Endodermal cell (in vitro differentiated cells): Measurements from ENCODE around the gene CFAP206. TPM values are rescaled to one million over a fixed set of nuclear protein-coding genes. Genes with fewer than 3 reads are reported as not detected.

Source experiments
- DNase-seq: peaks from one replicate; pipeline ENCODE4 v3.0.0-alpha.2; 2017
- H3K27ac ChIP-seq: 2 replicates; pipeline ENCODE4 v1.5.1; 2013; ENCODE audit warnings: mild to moderate bottlenecking, low read depth, low read length, moderate library complexity
- H3K27me3 ChIP-seq: 2 replicates; pipeline ENCODE4 v1.6.1; 2013; ENCODE audit warnings: mild to moderate bottlenecking, low read length, moderate library complexity; ENCODE audit not compliant: insufficient read depth, control insufficient read depth, poor library complexity, severe bottlenecking
- H3K36me3 ChIP-seq: 2 replicates; pipeline ENCODE4 v1.7.0; 2013; ENCODE audit warnings: mild to moderate bottlenecking, low read length, moderate library complexity; ENCODE audit not compliant: control insufficient read depth, insufficient read depth
- H3K4me1 ChIP-seq: one replicate; pipeline ENCODE4 v1.7.0; 2013; ENCODE audit warnings: low read length; ENCODE audit not compliant: control insufficient read depth, insufficient read depth
- H3K4me3 ChIP-seq: 2 replicates; pipeline ENCODE4 v1.5.1; 2013; ENCODE audit warnings: mild to moderate bottlenecking, low read length, moderate library complexity
- H3K9ac ChIP-seq: 2 replicates; pipeline ENCODE4 v1.6.1; 2013; ENCODE audit warnings: mild to moderate bottlenecking, low read length, moderate library complexity; ENCODE audit not compliant: poor library complexity, severe bottlenecking; ENCODE audit errors: extremely low read depth
- H3K9me3 ChIP-seq: 2 replicates; pipeline ENCODE4 v1.6.1; 2013; ENCODE audit warnings: mild to moderate bottlenecking, low read length, moderate library complexity; ENCODE audit not compliant: control insufficient read depth
- H3K27ac Mint-ChIP-seq: 2 replicates; pipeline ENCODE4 v1.8.0; 2020; ENCODE audit warnings: mixed read lengths
- H3K27me3 Mint-ChIP-seq: 2 replicates; pipeline ENCODE4 v1.8.0; 2021; ENCODE audit warnings: mild to moderate bottlenecking, mixed read lengths; ENCODE audit not compliant: insufficient read depth
- H3K36me3 Mint-ChIP-seq: 2 replicates; pipeline ENCODE4 v1.8.0; 2020; ENCODE audit warnings: low read depth, mixed read lengths
- H3K4me1 Mint-ChIP-seq: 2 replicates; pipeline ENCODE4 v1.8.0; 2020; ENCODE audit warnings: mixed read lengths
- H3K4me3 Mint-ChIP-seq: 2 replicates; pipeline ENCODE4 v1.8.0; 2020; ENCODE audit warnings: mild to moderate bottlenecking, moderate library complexity, mixed read lengths
- H3K9me3 Mint-ChIP-seq: 2 replicates; pipeline ENCODE4 v1.8.0; 2020; ENCODE audit warnings: mild to moderate bottlenecking, mixed read lengths
- CTCF ChIP-seq: fragments of 200-600 bp; sonication (generic); conservative IDR thresholded peaks from 2 replicates; pipeline ENCODE4 v1.5.0; 2021; ENCODE audit warnings: antibody characterized with exemption, mild to moderate bottlenecking
- WGBS, 2 experiments: methylation state at CpG; one replicate each; pipeline versions ENCODE4 v1.1.5 to v1.1.7; 2013; ENCODE audit warnings: missing lambda C conversion rate in 2 of 2, mixed read lengths in 1 of 2; ENCODE audit not compliant: insufficient coverage in 1 of 2, insufficient read length in 1 of 2; 5-methylcytosine and 5-hydroxymethylcytosine counted together
- total RNA-seq, 2 donors: library from RNA; stranded (reverse); fragmentation: NEBNext Ultra II Directional in 1 of 2; extraction: Animal tissue kit (Norgen Biotek cat#: 25700) in 1 of 2; gene quantifications; 2 replicates in 1 of 2; 3 replicates in 1 of 2; pipeline ENCODE4 v1.2.1, GENCODE V29; 2021

The CFAP206 gene
- total RNA-seq, 2 donors from 2014 or later, result 0.22 to 0.29 TPM

GRCh38 chr6:87430499-87430898 is 22.7 kb downstream of the CFAP206 start:
- no peaks in the 10 kb centered on the region for H3K9me3 Mint-ChIP-seq
- no peaks in the 10 kb centered on the region for H3K36me3 Mint-ChIP-seq
- Histone ChIP-seq H3K27ac (no peak overlapping the region), H3K4me1 (no peaks in the 10 kb centered on the region), H3K9me3 (no peaks in the 10 kb centered on the region), H3K4me3 (no peak overlapping the region), H3K36me3 (no peaks in the 10 kb centered on the region), H3K27me3 (no peaks in the 10 kb centered on the region), H3K9ac (no peak overlapping the region)
- no peak overlapping the region for H3K27ac Mint-ChIP-seq
- no peak overlapping the region for H3K4me3 Mint-ChIP-seq
- H3K27me3 Mint-ChIP-seq, result peaks cover 2% of the 10 kb centered on the region
- no peak for TF ChIP-seq CTCF
- H3K4me1 Mint-ChIP-seq, result no peaks in the 10 kb centered on the region
- WGBS, 2 experiments, result 88 to 100% methylated on average over 2 to 3 of the region's 3 CpGs
- DNase-seq, result no peak

- Histone ChIP-seq H3K9ac (no peak overlapping the region), H3K27me3 (no peaks in the 10 kb centered on the region), H3K9me3 (no peaks in the 10 kb centered on the region), H3K4me1 (no peaks in the 10 kb centered on the region), H3K4me3 (no peak overlapping the region), H3K36me3 (no peaks in the 10 kb centered on the region), H3K27ac (no peak overlapping the region)
- no peak overlapping the region for H3K27ac Mint-ChIP-seq
- no peaks in the 10 kb centered on the region for H3K36me3 Mint-ChIP-seq
- no peak for DNase-seq
- no peaks in the 10 kb centered on the region for H3K4me1 Mint-ChIP-seq
- 83 to 85% methylated on average over 5 of the region's 5 CpGs for WGBS, 2 experiments
- no peak overlapping the region for H3K4me3 Mint-ChIP-seq
- no peak for TF ChIP-seq CTCF
- no peaks in the 10 kb centered on the region for H3K27me3 Mint-ChIP-seq
- H3K9me3 Mint-ChIP-seq, result no peaks in the 10 kb centered on the region
Measured at GRCh38 chr6:87431263-87431662, 23.5 kb downstream of the CFAP206 start.

- H3K36me3 ChIP-seq, result no peaks in the 10 kb centered on the region
- Mint-ChIP-seq H3K27me3 (peaks cover 2% of the 10 kb centered on the region), H3K4me1 (no peaks in the 10 kb centered on the region), H3K36me3 (no peaks in the 10 kb centered on the region), H3K27ac (no peak overlapping the region), H3K4me3 (no peak overlapping the region), H3K9me3 (no peaks in the 10 kb centered on the region)
- H3K9me3 ChIP-seq, result no peaks in the 10 kb centered on the region
- H3K27me3 ChIP-seq, result peaks cover 8% of the 10 kb centered on the region
- H3K4me3 ChIP-seq, result no peak overlapping the region
- H3K9ac ChIP-seq, result no peak overlapping the region
- H3K27ac ChIP-seq, result no peak overlapping the region
- no peak for TF ChIP-seq CTCF
- peak; percentile 90 for DNase-seq
- 0 to 40% methylated on average over 1 to 4 of the region's 4 CpGs for WGBS, 2 experiments
- no peaks in the 10 kb centered on the region for H3K4me1 ChIP-seq
Measured at GRCh38 chr6:87436435-87436834, 28.7 kb downstream of the CFAP206 start.
